ENCODE data around the gene WDR72. TPM values are rescaled to one million over a fixed set of nuclear protein-coding genes. Genes with fewer than 3 reads are reported as not detected.

The WDR72 gene
- total RNA-seq, 6 donors from 2014 or later: 0.30 to 7.0 (median 2.5) TPM

- no peak for ATAC-seq (ENCODE audit: low FRiP score in 2 of 2)
- no peaks in the 10 kb centered on the region for H3K4me1 ChIP-seq
- H3K4me3 ChIP-seq: no peak overlapping the region
- H3K9me3 ChIP-seq: no peaks in the 10 kb centered on the region
- H3K27me3 ChIP-seq: no peaks in the 10 kb centered on the region
- H3K36me3 ChIP-seq: no peaks in the 10 kb centered on the region
- DNase-seq: no peak
- TF ChIP-seq POLR2A (IDR thresholded peaks at IDR 0.05) (no peak), CTCF (IDR thresholded peaks at IDR 0.05) (no peak), POLR2AphosphoS5 (IDR thresholded peaks at IDR 0.05) (no peak), EP300 (IDR thresholded peaks at IDR 0.05) (no peak)
- no peak overlapping the region for H3K27ac ChIP-seq
- 82 to 84% methylated on average over 2 of the region's 2 CpGs for WGBS, 2 donors
Observed at GRCh38 chr15:53591041-53591440, 168.4 kb downstream of the WDR72 start.

- H3K9me3 ChIP-seq: no peaks in the 10 kb centered on the region
- DNase-seq (no peak), ATAC-seq (ENCODE audit: low FRiP score in 2 of 2) (no peak)
- no peaks in the 10 kb centered on the region for H3K4me1 ChIP-seq
- no peak overlapping the region for H3K4me3 ChIP-seq
- no peak overlapping the region for H3K27ac ChIP-seq
- TF ChIP-seq EP300 (IDR thresholded peaks at IDR 0.05) (no peak), POLR2AphosphoS5 (IDR thresholded peaks at IDR 0.05) (no peak), CTCF (IDR thresholded peaks at IDR 0.05) (no peak), POLR2A (IDR thresholded peaks at IDR 0.05) (no peak)
- 89 to 92% methylated on average over 2 of the region's 2 CpGs for WGBS, 2 donors
- no peaks in the 10 kb centered on the region for H3K27me3 ChIP-seq
- H3K36me3 ChIP-seq: no peaks in the 10 kb centered on the region
Observed at GRCh38 chr15:53590380-53590779, 169.1 kb downstream of the WDR72 start.

GRCh38 chr15:53589520-53590057 lies 169.9 kb downstream of the WDR72 start:
- no peak for TF ChIP-seq POLR2AphosphoS5 (IDR thresholded peaks at IDR 0.05)
- ATAC-seq (ENCODE audit: low FRiP score in 2 of 2) (no peak), DNase-seq (no peak)
- WGBS, 2 donors: 65 to 66% methylated on average over 5 of the region's 5 CpGs
- no peaks in the 10 kb centered on the region for H3K4me1 ChIP-seq
- H3K36me3 ChIP-seq: no peaks in the 10 kb centered on the region
- no peaks in the 10 kb centered on the region for H3K9me3 ChIP-seq
- no peaks in the 10 kb centered on the region for H3K27me3 ChIP-seq
- no peak overlapping the region for H3K27ac ChIP-seq
- H3K4me3 ChIP-seq: no peak overlapping the region

GRCh38 chr15:53588773-53589172 lies 170.7 kb downstream of the WDR72 start:
- ATAC-seq (ENCODE audit: low FRiP score in 2 of 2): no peak
- 82 to 88% methylated on average over 1 of the region's 1 CpG for WGBS, 2 donors

GRCh38 chr15:53586799-53587198 lies 172.7 kb downstream of the WDR72 start:
- Histone ChIP-seq H3K9me3 (no peaks in the 10 kb centered on the region), H3K27me3 (no peaks in the 10 kb centered on the region), H3K36me3 (no peaks in the 10 kb centered on the region), H3K4me3 (no peak overlapping the region), H3K4me1 (no peaks in the 10 kb centered on the region), H3K27ac (no peak overlapping the region)
- 33 to 35% methylated on average over 3 of the region's 3 CpGs for WGBS, 2 donors
- TF ChIP-seq CTCF (IDR thresholded peaks at IDR 0.05) (peak in 3 of 6 experiments; percentile 21 to 41 (median 21)), POLR2A (IDR thresholded peaks at IDR 0.05) (no peak), POLR2AphosphoS5 (IDR thresholded peaks at IDR 0.05) (no peak)
- ATAC-seq (ENCODE audit: low FRiP score in 2 of 2): no peak
- DNase-seq: peak in 1 of 2 donors; percentile 35

More at GRCh38 chr15:53588773-53589172, 170.7 kb downstream of the WDR72 start:
- Histone ChIP-seq H3K9me3 (no peaks in the 10 kb centered on the region), H3K36me3 (no peaks in the 10 kb centered on the region), H3K27me3 (no peaks in the 10 kb centered on the region), H3K4me1 (no peaks in the 10 kb centered on the region), H3K4me3 (no peak overlapping the region), H3K27ac (no peak overlapping the region)
- TF ChIP-seq CTCF (IDR thresholded peaks at IDR 0.05) (no peak), POLR2A (IDR thresholded peaks at IDR 0.05) (no peak), POLR2AphosphoS5 (IDR thresholded peaks at IDR 0.05) (no peak), EP300 (IDR thresholded peaks at IDR 0.05) (no peak)
- DNase-seq: no peak
